Stimulated activated CD8-positive, alpha-beta memory T cell treated with anti-CD3 and anti-CD28 coated beads, Interleukin-4, amount 100 ng/mL, for 4 hours (primary cell): ENCODE data around the gene ZFAND3.

Experiments
- DNase-seq, 2 donors: peaks; one replicate each; pipeline ENCODE4 v3.0.0-alpha.2; 2020; ENCODE audit warnings: low read depth in 2 of 2, low spot score in 1 of 2

ZFAND3 gene

GRCh38 chr6:38078671-38079070, 259.1 kb downstream of the ZFAND3 start:
- no peak for DNase-seq

- DNase-seq, result no peak
Observed at GRCh38 chr6:38079107-38079506, 259.6 kb downstream of the ZFAND3 start.

- no peak for DNase-seq
Observed at GRCh38 chr6:38079537-38079936, 260.0 kb downstream of the ZFAND3 start.

DNA sequence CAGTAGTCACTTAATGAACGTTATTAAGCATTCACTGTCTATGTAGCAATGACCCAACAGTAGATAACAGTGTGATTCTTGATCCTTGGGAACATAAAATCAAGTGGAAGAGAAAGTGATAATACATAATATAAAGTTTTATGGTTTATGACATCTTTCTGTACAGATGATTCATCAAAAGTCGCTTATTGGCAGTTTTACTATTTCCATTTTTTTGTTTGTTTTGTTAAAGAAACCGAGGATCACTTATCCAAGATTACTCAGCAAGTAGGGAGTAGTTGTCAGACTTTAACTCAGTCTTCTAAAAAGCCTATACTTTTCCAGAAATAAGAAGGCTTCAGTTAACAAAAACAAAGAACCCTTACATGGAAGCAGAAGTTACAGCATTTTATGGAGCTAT, 260.8 kb downstream of the ZFAND3 start:
- no peak for DNase-seq

GRCh38 chr6:38080889-38081288, 261.4 kb downstream of the ZFAND3 start:
- no peak for DNase-seq

DNA sequence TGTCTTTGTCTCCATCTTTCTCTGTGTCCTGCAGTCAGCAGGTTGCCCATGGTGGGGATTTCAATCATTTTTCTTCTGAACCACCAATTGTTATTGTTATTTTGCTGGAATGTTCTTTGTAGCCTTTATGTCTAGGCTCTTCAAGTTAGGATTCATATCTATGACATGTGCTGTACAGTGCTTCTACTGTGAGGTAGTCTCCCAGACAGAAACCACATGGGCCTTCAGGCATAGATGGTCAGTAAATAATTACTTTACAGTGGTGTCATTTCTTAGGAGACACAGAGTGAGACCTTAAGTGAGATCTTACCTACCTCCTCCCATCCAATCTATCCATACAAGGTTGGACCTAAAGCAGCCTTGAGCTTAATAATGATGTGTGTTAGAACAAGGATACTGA, 265.5 kb downstream of the ZFAND3 start:
- no peak for DNase-seq

- DNase-seq, result no peak
Observed at GRCh38 chr6:38086346-38086745, 266.8 kb downstream of the ZFAND3 start.

GRCh38 chr6:38088010-38088409, 268.5 kb downstream of the ZFAND3 start:
- no peak for DNase-seq

- DNase-seq, result no peak
Observed at GRCh38 chr6:38088829-38089228, 269.3 kb downstream of the ZFAND3 start.

DNA sequence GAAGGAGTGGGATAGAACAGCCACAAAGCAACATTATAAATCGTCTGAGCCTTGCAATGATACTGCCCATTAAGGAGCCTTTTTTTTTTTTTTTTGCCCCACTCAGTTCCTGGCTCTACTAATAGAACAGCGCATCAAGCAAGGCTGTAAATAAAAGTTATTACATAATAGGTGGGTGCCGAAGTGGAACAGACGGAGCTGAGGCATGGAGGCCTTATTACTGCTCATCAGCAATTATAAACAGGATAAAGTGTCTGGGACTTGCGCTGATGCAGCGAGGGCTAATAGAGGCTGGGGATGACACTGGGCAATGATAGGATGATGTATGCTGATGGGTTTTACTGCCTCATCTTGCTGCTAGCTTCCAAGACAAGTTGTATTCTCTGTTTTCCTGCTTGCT, 272.1 kb downstream of the ZFAND3 start:
- DNase-seq, result no peak

- no peak for DNase-seq
Observed at GRCh38 chr6:38092465-38092864, 272.9 kb downstream of the ZFAND3 start.

GRCh38 chr6:38092964-38093363, 273.4 kb downstream of the ZFAND3 start:
- DNase-seq, result no peak

DNA sequence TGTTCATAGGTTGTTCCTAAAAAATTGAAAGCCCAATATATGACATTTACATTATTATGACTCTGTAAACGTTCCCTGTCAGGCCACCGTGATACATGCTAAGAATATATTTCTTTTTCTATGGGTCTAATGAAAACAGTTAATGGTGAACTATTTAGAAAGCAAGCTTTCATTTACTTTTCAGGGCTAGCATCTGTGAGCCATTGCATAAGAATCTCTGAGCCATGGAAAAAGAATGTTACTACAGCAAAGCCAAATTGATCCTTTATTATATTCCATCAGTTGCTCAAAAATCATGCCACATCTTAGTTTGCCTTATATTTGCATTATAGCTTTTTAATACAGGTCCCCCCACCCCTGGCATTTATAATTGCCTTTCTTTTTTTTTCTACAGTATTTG, 275.5 kb downstream of the ZFAND3 start:
- DNase-seq, result no peak

GRCh38 chr6:38099221-38099620, 279.7 kb downstream of the ZFAND3 start:
- DNase-seq, result no peak

GRCh38 chr6:38100380-38100779, 280.9 kb downstream of the ZFAND3 start:
- DNase-seq, result no peak

GRCh38 chr6:38103921-38104320, 284.4 kb downstream of the ZFAND3 start:
- DNase-seq, result no peak

DNA sequence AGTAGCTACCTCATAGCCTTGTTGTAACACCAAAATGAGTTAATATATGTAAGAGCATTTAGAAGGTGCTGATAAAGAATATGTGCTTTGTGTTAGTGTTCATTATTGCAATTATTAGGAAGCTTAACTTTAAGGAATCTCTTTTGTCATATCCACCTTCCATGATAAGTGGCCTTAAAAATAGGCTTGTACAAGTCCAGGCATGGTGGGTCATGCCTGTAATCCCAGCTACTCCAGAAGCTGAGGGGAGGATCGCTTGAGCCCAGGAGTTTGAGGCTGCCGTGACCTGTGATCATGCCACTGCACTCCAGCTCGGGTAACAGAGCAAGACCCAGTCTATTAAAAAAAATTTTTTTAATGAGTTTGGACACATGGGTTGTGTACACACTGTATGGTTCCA, 285.5 kb downstream of the ZFAND3 start:
- no peak for DNase-seq

DNA sequence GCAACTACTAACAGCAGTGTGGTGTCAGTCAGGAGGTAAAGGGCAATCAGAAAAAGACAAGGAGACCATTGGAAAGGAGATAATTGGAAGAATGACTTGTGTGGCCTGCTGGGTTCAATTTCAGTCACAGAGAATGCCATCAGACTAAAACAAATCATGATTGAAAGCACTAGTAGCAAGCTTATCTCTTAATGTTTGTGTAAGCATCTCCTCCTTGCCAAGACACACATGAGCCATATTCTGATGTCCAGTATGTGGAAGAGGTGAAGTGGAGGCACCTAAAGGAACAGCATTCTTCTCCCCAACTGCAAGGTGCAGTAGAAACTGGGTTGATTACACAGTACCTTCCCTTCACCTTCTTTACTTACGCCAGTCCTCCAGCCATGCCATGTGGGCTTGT, 287.5 kb downstream of the ZFAND3 start:
- DNase-seq, result no peak

DNA sequence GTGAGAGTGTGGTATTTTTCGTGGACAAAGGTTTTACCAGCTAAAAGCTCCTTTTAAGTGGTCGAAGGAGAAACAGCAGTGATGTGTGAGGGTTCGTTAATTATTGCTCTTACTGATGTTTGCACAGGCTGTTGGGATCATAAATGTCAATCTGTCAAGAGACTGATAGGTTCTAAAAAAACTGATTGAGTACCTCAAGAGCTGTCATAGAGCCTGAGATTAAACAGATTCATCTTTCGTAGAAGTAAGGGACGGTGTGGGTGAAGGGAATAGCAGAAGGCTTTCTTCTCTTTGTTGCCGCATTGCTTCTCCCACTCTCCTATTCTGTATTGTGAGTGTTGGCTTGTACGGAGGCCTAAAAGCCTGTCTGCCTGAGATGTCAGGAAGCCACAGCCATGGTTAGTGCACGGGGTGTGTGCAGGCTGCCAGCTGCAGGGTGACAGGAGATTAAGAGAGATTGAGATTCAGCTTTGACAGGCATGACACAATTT, 291.0 kb downstream of the ZFAND3 start:
- no peak for DNase-seq

DNA sequence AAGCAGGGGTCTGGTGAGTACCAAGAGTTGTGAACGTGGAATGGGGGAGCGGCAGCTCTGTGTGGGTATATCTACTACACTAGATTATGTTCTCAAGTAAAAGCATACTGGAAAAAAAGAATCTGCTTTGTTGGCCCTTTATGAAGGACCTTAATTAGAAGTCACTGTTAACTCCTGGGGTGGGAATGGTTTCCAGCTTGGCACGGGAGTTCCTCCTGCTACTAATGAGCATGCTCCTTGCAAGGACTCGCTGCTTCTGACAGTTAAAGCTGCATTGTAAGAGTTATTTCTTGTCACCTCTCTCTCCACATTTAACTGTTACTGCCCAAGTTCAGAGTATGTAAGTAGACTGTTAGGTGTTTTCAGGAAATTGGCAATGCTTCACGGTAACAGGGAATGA, 292.7 kb downstream of the ZFAND3 start:
- DNase-seq, result no peak

DNA sequence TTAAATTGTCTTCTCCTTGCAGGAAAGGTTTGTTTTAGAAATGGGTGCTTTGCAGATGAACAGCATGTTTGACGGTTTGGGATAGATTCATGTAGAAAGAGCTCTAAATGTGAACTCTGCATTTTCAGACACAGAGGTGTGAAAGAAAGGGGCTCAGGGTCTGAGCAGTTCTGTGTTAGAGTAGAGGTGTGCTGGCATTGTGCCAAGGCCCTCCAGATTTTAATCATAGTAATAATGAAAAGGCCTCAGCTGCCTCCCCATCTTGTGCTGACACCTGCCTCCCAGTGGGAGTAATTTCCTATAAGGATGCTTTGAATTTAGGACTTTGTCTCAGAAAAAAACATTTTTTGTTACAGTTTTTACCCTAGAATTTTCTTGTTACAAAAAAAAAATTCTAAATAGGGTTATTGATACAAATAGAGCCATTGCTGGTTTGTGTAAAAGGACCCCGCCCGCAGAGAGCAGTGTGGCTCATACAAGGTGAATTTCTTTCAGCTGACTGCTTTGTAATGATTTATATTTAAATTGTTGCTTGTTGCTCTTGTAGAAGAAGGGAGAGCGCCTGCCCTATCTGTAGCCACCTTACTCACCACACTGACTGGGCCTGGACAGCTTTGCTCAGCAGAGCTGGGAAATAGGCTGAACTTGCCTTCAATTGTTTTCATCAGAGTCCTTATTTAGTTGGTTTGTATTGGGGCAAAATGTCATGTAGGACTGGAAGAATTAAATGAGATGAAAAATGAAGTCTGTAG, 294.5 kb downstream of the ZFAND3 start:
- DNase-seq, result no peak

DNA sequence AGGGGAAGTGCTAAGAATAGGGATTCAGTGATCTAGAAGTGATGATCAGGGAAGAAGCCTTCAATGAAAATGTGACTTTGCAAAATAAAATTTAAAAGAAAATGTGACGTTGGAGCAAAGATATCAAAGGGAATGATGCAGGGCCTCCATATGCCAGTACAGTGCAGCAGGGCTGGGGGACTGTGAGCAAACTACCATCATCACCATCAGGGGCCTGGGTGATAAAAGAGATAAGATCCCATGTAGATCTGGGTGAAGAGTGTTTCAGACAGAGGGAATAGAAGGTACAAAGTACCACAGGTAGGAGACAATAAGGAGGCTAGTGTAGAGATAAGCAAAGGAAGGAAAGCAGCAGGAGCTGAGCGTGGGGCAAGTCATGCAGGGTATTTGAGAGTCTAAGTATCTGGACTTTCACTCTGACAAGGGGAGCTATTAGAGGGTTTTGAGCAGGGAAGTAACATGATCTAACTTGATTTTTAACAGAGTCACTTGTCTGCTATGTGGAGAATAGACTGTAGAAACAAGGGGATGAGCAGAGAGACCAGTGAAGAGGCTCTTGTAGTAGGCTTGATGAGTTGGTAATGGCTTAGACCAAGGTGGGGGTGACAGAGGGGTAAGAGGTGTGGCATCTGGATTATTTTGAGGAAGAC, 295.6 kb downstream of the ZFAND3 start:
- DNase-seq, result no peak

GRCh38 chr6:38115626-38116008, 296.1 kb downstream of the ZFAND3 start:
- DNase-seq, result no peak
